Measurements from ENCODE around the gene KCNJ12. TPM values are rescaled to one million over a fixed set of nuclear protein-coding genes. Genes with fewer than 3 reads are reported as not detected.
"Not testable (repeated sequence)": the region's sequence is repeated elsewhere in the genome, so short reads cannot be mapped to it uniquely, and the experiment has no call there.

KCNJ12 gene
- total RNA-seq, 2 donors from 2014 or later, result 12.0 to 17.3 TPM

DNA sequence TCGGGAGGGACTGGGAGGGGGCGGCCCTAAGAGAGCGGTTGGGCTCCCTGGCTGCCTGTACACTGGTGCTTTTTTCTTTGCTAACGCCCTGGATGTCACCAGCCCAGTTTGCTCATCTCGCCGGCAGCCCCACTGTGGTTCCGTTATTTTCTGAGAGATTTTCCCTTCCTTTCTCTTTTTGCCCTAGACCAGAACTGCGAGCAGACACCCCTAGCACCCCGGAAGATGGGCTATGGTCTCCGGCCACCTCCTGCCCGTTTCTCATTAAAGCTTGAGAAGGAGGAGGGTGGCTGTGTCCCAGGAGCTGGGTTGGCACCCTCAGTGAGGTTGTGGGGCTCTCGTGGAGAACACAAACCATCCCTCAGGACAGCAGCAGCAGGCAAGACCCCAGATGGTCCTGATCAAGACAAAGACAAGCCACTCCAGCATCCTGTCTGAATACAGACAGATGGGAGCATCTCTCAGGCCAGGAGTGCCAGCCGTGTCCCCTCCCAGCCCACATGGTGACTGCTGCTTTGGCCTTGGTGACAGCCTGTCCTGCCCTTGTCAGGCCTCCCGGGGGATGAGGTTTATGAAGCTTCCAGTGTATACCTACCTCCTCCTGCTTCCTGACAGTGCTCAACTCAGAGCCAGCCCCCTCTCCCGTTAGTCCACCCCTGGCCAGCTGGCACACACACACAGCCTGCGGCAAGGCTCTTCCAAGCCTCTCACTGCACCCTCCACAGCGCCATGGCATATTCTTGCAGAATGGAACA, 77.2 kb downstream of the KCNJ12 start:
- DNase-seq (ENCODE audit: low spot score), result peak; percentile 42
- Histone ChIP-seq H3K9me3 (no peaks in the 10 kb centered on the region), H3K36me3 (no peaks in the 10 kb centered on the region), H3K4me3 (peak overlapping the region in 1 of 2 donors; percentile 45), H3K4me1 (peaks cover 0 to 16% of the 10 kb centered on the region in 2 donors), H3K27ac (no peak overlapping the region), H3K27me3 (no peaks in the 10 kb centered on the region)
- TF ChIP-seq, protein P1, sequence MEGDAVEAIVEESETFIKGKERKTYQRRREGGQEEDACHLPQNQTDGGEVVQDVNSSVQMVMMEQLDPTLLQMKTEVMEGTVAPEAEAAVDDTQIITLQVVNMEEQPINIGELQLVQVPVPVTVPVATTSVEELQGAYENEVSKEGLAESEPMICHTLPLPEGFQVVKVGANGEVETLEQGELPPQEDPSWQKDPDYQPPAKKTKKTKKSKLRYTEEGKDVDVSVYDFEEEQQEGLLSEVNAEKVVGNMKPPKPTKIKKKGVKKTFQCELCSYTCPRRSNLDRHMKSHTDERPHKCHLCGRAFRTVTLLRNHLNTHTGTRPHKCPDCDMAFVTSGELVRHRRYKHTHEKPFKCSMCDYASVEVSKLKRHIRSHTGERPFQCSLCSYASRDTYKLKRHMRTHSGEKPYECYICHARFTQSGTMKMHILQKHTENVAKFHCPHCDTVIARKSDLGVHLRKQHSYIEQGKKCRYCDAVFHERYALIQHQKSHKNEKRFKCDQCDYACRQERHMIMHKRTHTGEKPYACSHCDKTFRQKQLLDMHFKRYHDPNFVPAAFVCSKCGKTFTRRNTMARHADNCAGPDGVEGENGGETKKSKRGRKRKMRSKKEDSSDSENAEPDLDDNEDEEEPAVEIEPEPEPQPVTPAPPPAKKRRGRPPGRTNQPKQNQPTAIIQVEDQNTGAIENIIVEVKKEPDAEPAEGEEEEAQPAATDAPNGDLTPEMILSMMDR (IDR thresholded peaks at IDR 0.05), result no peak

DNA sequence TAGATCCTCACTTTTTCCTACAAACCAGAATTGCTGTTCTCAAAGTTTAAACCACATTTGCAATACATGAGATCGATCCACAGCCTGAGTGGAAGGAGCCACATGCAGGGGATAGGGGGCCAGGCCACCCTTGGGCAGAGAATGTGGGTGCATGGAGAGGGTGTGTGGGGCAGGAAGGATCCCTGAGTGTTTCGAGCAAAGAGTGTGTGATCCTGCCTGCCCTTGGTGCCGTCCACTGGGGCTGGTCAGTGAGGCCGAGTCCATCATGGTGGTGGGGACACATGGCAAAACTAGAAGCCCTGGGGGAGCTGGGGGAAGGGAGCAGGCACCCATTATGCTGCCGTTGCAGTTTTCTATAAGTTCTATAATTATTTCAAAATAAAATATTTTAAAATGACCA, 77.8 kb downstream of the KCNJ12 start:
- H3K27ac ChIP-seq, H3K36me3 ChIP-seq, H3K27me3 ChIP-seq, H3K4me3 ChIP-seq, H3K9me3 ChIP-seq: not testable (repeated sequence)
- peaks cover 0 to 16% of the 10 kb centered on the region in 2 donors for H3K4me1 ChIP-seq
- DNase-seq (ENCODE audit: low spot score), result peak; percentile 40

DNA sequence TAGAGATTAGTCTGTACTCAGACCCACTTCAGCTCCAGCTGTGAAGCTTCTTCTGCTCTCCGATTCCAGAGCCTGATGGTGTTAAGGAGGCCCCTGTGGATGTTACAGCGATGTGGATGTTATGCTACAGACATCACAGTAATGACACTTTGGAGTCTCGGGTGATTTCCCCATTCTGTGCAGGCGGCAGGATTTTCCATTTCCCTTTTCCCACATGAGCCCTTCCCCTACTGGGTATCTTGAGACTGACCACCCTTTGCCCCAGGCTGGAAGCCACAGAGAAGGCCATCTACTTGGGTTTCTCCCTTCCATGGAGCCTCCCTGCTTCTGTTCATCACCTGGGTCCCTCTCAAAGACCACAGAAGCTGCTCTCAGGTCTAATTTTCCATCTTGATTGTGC, 78.3 kb downstream of the KCNJ12 start:
- H3K36me3 ChIP-seq, result no peaks in the 10 kb centered on the region
- TF ChIP-seq, protein P1 (IDR thresholded peaks at IDR 0.05), result no peak
- H3K9me3 ChIP-seq, result no peaks in the 10 kb centered on the region
- peak; percentile 34 for DNase-seq (ENCODE audit: low spot score)
- no peak overlapping the region for H3K27ac ChIP-seq
- no peaks in the 10 kb centered on the region for H3K27me3 ChIP-seq
- no peak overlapping the region for H3K4me3 ChIP-seq
- H3K4me1 ChIP-seq, result peaks cover 0 to 16% of the 10 kb centered on the region in 2 donors

DNA sequence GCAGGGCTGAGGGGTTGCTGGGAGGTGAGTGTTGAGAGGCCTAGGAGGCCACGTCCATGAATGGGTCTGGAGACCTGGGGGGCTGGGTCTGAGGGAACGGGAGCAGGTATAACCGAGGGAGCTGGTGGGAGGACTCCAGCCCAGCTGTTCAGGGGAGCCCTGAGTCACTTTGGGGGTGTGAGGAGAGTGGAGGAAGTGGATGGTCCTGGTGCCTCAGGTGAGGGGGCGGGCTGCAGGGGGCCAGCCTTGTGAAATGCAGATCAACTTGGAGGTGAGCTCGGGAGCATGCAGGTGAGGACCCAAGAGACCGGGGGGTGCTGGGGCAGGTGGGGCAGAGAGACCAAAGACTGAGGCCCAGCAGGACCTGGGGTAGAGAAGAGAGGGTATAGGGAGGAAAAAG, 79.6 kb downstream of the KCNJ12 start:
- TF ChIP-seq, protein P1 (IDR thresholded peaks at IDR 0.05), result no peak

DNA sequence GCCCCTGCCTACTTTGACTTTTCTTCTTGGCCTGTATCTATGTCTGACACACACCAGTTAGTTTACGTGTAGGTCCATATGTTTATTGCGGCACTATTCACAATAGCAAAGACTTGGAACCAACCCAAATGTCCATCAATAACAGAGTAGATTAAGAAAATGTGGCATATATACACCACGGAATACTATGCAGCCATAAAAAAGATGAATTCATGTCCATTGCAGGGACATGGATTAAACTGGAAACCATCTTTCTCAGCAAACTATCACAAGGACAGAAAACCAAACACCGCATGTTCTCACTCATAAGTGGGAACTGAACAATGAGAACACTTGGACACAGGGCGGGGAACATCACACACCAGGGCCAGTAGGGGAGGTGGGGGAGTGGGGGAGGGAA, 80.3 kb downstream of the KCNJ12 start:
- H3K27me3 ChIP-seq; H3K36me3 ChIP-seq; H3K4me3 ChIP-seq; DNase-seq (ENCODE audit: low spot score); H3K9me3 ChIP-seq; H3K27ac ChIP-seq: not testable (repeated sequence)
- peaks cover 0 to 16% of the 10 kb centered on the region in 2 donors for H3K4me1 ChIP-seq

More for the DNA sequence above, 79.6 kb downstream of the KCNJ12 start:
- no peak overlapping the region for H3K27ac ChIP-seq
- peak; percentile 42 for DNase-seq (ENCODE audit: low spot score)
- no peaks in the 10 kb centered on the region for H3K27me3 ChIP-seq
- H3K36me3 ChIP-seq, result no peaks in the 10 kb centered on the region
- H3K4me3 ChIP-seq, result no peak overlapping the region
- H3K4me1 ChIP-seq, result peaks cover 0 to 16% of the 10 kb centered on the region in 2 donors
- no peaks in the 10 kb centered on the region for H3K9me3 ChIP-seq

DNA sequence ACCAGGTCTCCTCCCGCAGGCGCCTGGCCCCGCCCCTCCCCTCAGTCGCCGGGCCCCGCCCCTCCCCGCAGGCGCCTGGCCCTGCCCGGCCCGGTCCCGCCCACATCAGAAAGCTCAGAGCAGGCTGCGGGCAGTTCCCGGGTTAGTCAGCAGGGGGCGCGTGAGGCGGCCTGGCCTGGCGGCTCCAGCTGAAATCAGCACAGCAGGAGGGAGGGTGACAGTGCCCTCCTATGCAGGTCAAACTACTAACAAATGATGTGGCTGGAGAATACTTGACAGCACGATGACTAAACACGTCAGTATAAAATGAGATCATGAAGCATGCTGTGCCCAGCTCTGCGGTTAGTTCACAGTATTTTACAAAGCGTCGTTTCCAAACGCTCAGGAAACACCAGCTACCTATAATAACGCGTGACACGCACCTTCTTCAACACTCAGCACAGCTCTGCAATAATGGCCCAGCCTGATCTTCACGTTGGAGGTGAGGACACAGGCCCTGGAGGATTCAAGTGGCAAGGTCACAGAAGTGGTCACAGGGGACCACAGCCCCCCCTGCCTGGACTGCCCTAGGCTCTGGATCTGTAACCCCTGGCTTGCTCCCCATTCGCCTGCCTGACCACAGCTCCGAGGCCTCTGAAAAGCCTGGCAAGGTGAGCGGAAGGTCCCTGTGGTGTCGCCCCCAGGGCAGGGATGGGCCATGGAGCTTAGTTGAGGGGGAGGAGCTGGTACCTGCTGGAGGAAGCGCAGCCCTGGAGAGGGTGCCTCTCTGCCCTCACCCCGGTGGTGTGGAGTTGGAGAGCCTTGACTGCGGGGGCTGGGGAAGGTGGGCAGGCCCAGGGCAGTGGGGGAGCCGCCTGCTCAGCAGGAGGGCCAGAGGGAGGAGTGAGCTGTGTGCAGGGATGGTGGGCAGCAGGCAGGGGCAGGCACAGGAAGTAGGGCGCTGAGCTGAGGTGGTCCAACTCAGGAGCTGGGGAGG, 81.2 kb downstream of the KCNJ12 start:
- TF ChIP-seq, protein P1 (IDR thresholded peaks at IDR 0.05), result peak; percentile 98
- peak; percentile 91 for DNase-seq (ENCODE audit: low spot score)
- Histone ChIP-seq H3K36me3 (no peaks in the 10 kb centered on the region), H3K27ac (no peak overlapping the region), H3K27me3 (no peaks in the 10 kb centered on the region), H3K4me1 (peaks cover 0 to 12% of the 10 kb centered on the region in 2 donors), H3K9me3 (no peaks in the 10 kb centered on the region), H3K4me3 (no peak overlapping the region)

Data from right atrium auricular region (tissue), 2 donors.